PC-9 (cell line): Measurements from ENCODE around the gene PRXL2B.

ENCODE experiments used
- CTCF ChIP-seq: fragments of 200-600 bp; sonication (generic); conservative IDR thresholded peaks from 2 replicates; pipeline ENCODE4 v1.6.1; 2017; ENCODE audit warnings: mixed run types, antibody characterized with exemption, mild to moderate bottlenecking, moderate library complexity
- EZH2 ChIP-seq: fragments of 200-600 bp; sonication (generic); IDR thresholded peaks from 2 replicates; pipeline ENCODE4 v1.8.0; 2017; ENCODE audit warnings: antibody characterized with exemption, low read depth

- TF ChIP-seq CTCF = no peak
- no peak for TF ChIP-seq EZH2
Measured at GRCh38 chr1:2639203-2639602, 52.6 kb downstream of the PRXL2B start.
